Esophagus muscularis mucosa (tissue), 3 donors: Measurements from ENCODE around the gene RPL27.

Source experiments
- CTCF ChIP-seq, 3 experiments: fragments of 200-600 bp in 2 of 3; fragments of 450-650 bp in 1 of 3; sonication (generic) in 2 of 3; IDR thresholded peaks; one replicate each; pipeline ENCODE4 v1.5.1; 2017 to 2019; ENCODE audit warnings: antibody characterized with exemption in 3 of 3, mild to moderate bottlenecking in 2 of 3, moderate library complexity in 1 of 3
- EP300 ChIP-seq: sonication (generic); formaldehyde crosslinking; IDR thresholded peaks from one replicate; pipeline ENCODE4 v1.6.1; 2017; ENCODE audit warnings: antibody characterized with exemption

- TF ChIP-seq EP300 (no peak), CTCF (IDR thresholded peaks at IDR 0.05) (no peak)
Measured at GRCh38 chr17:42969001-42969581, 29.1 kb upstream of the RPL27 start.
